DOHH2 (cell line): ENCODE results near the gene EPB41L2.

ENCODE experiments used
- CTCF ChIP-seq: fragments of 200-600 bp; sonication (generic); IDR thresholded peaks from one replicate; pipeline ENCODE4 v1.5.1; 2014; ENCODE audit warnings: antibody characterized with exemption, mild to moderate bottlenecking, low read depth, low read length; ENCODE audit not compliant: poor library complexity, severe bottlenecking
- EZH2phosphoT487 ChIP-seq: fragments of 200-600 bp; sonication (generic); IDR thresholded peaks from 2 replicates; pipeline ENCODE4 v1.6.1; 2017; ENCODE audit warnings: borderline replicate concordance, mild to moderate bottlenecking, antibody characterized with exemption, low read length, moderate library complexity, mixed read lengths

GRCh38 chr6:131068165-131068564 lies 5.1 kb upstream of the EPB41L2 start:
- TF ChIP-seq CTCF (no peak), EZH2phosphoT487 (no peak)
